H1 (cell line): ENCODE measurements around the gene EPHA4. TPM values are rescaled to one million over a fixed set of nuclear protein-coding genes. Genes with fewer than 3 reads are reported as not detected.
"Not testable (repeated sequence)": the region's sequence is repeated elsewhere in the genome, so short reads cannot be mapped to it uniquely, and the experiment has no call there.

Experiments used
- CTCF ChIA-PET: fragments of 300-600 bp; sonication (Branson Sonifier 250); formaldehyde crosslinking; loops from one replicate; lab custom pipeline; 2021; ENCODE audit not compliant: partially characterized antibody; lab: Charles Lee
- POLR2A ChIA-PET: fragments of 300-600 bp; sonication (Branson Sonifier 250); formaldehyde crosslinking; loops from one replicate; lab custom pipeline; 2021; ENCODE audit warnings: inconsistent platforms; ENCODE audit not compliant: partially characterized antibody; lab: Charles Lee
- DNase-seq, 2 experiments: peaks; one replicate each; pipeline versions ENCODE4 v3.0.0 to v3.0.0-alpha.2; 2010 to 2022; ENCODE audit warnings: low spot score in 2 of 2, low read depth in 1 of 2, mixed read lengths in 1 of 2
- FAIRE-seq: peaks from 2 replicates; lab custom pipeline; 2011; peaks lifted over from hg19 to GRCh38; lab: Jason Lieb, UNC
- H2AFZ ChIP-seq: 2 replicates; pipeline ENCODE4 v1.8.1; 2012; ENCODE audit warnings: low read length, inconsistent platforms
- H2AK5ac ChIP-seq: 2 replicates; pipeline ENCODE4 v1.6.1; 2013; ENCODE audit warnings: low read depth, low read length
- H2BK120ac ChIP-seq: replicated peaks from 2 replicates; pipeline ENCODE3; 2013; ENCODE audit warnings: low read depth, low read length, inconsistent platforms
- H2BK12ac ChIP-seq: 2 replicates; pipeline ENCODE4 v1.6.1; 2013; ENCODE audit warnings: low read depth, low read length
- H2BK15ac ChIP-seq: 2 replicates; pipeline ENCODE4 v1.6.1; 2013; ENCODE audit warnings: low read length
- H2BK20ac ChIP-seq: 2 replicates; pipeline ENCODE4 v1.6.1; 2013; ENCODE audit warnings: low read length
- H2BK5ac ChIP-seq: 2 replicates; pipeline ENCODE4 v1.6.1; 2013; ENCODE audit warnings: low read depth, low read length
- H3K14ac ChIP-seq: 2 replicates; pipeline ENCODE4 v1.6.1; 2013; ENCODE audit warnings: inconsistent platforms; ENCODE audit not compliant: insufficient read length
- H3K18ac ChIP-seq: 2 replicates; pipeline ENCODE4 v1.6.1; 2013; ENCODE audit warnings: low read length; ENCODE audit errors: extremely low read depth
- H3K23ac ChIP-seq: 2 replicates; pipeline ENCODE4 v1.6.1; 2013; ENCODE audit warnings: inconsistent platforms; ENCODE audit not compliant: insufficient read length
- H3K23me2 ChIP-seq: 2 replicates; pipeline ENCODE4 v1.6.1; 2013; ENCODE audit warnings: low read depth, low read length
- H3K27ac ChIP-seq: 2 replicates; pipeline ENCODE4 v1.6.1; 2011; ENCODE audit warnings: low read depth, low read length, inconsistent platforms
- H3K27me3 ChIP-seq, 4 experiments: replicated peaks in 1 of 4; 1 replicate in 1 of 4; 2 replicates in 3 of 4; pipeline versions ENCODE4 v1.6.1 to v1.8.1; 2011 to 2013; ENCODE audit warnings: low read length in 3 of 4, mild to moderate bottlenecking in 3 of 4, inconsistent platforms in 2 of 4, mixed read lengths in 2 of 4, moderate library complexity in 1 of 4; ENCODE audit not compliant: control insufficient read depth in 3 of 4, insufficient read depth in 3 of 4; ENCODE audit errors: extremely low read depth in 1 of 4
- H3K36me3 ChIP-seq, 4 experiments: 2 replicates each; pipeline versions ENCODE4 v1.6.1 to v1.8.1; 2011 to 2013; ENCODE audit warnings: mild to moderate bottlenecking in 4 of 4, low read length in 3 of 4, moderate library complexity in 2 of 4, control low read depth in 1 of 4, inconsistent platforms in 1 of 4; ENCODE audit not compliant: insufficient read depth in 4 of 4, control insufficient read depth in 2 of 4
- H3K4ac ChIP-seq: replicated peaks from 2 replicates; pipeline ENCODE3; 2013; ENCODE audit warnings: low read length, low read depth, mixed read lengths, inconsistent platforms; ENCODE audit not compliant: insufficient read length
- H3K4me1 ChIP-seq, 4 experiments: replicated peaks in 1 of 4; 1 replicate in 1 of 4; 2 replicates in 3 of 4; pipeline versions ENCODE4 v1.6.1 to v1.8.1; 2011 to 2013; ENCODE audit warnings: low read length in 3 of 4, inconsistent platforms in 2 of 4, mixed read lengths in 1 of 4; ENCODE audit not compliant: insufficient read depth in 4 of 4, control insufficient read depth in 3 of 4
- H3K4me2 ChIP-seq, 2 experiments: 2 replicates each; pipeline versions ENCODE4 v1.6.1 to v1.8.1; 2011 to 2013; ENCODE audit warnings: low read depth in 2 of 2, low read length in 2 of 2, control low read depth in 1 of 2, inconsistent platforms in 1 of 2, mild to moderate bottlenecking in 1 of 2; ENCODE audit not compliant: insufficient read depth in 1 of 2
- H3K4me3 ChIP-seq, 4 experiments: fragments of 200-600, 300-600 bp in 1 of 4; sonication (generic), shearing (Covaris generic), sonication (Bioruptor Twin) in 1 of 4; 2 replicates each; pipeline versions ENCODE4 v1.5.1 to v1.8.1; 2011 to 2016; ENCODE audit warnings: low read length in 4 of 4, low read depth in 3 of 4, control low read depth in 2 of 4, inconsistent platforms in 2 of 4, mild to moderate bottlenecking in 2 of 4, mixed read lengths in 1 of 4, moderate library complexity in 1 of 4; ENCODE audit not compliant: insufficient read depth in 2 of 4; ENCODE audit errors: extremely low read depth in 1 of 4
- H3K56ac ChIP-seq: replicated peaks from 2 replicates; pipeline ENCODE3; 2013; ENCODE audit warnings: low read depth, mild to moderate bottlenecking, mixed read lengths, low read length, inconsistent platforms; ENCODE audit not compliant: insufficient read length
- H3K79me1 ChIP-seq: 2 replicates; pipeline ENCODE4 v1.6.1; 2013; ENCODE audit warnings: low read depth, low read length, control low read depth
- H3K79me2 ChIP-seq, 2 experiments: 2 replicates each; pipeline versions ENCODE4 v1.6.1 to v1.8.1; 2012 to 2013; ENCODE audit warnings: low read length in 2 of 2, mild to moderate bottlenecking in 2 of 2, inconsistent platforms in 1 of 2; ENCODE audit not compliant: insufficient read depth in 2 of 2, control insufficient read depth in 1 of 2
- H3K9ac ChIP-seq, 4 experiments: replicated peaks in 1 of 4; 1 replicate in 1 of 4; 2 replicates in 3 of 4; pipeline versions ENCODE4 v1.6.1 to v1.8.1; 2011 to 2013; ENCODE audit warnings: low read depth in 3 of 4, low read length in 3 of 4, control low read depth in 2 of 4, mild to moderate bottlenecking in 2 of 4, moderate library complexity in 2 of 4, inconsistent platforms in 1 of 4; ENCODE audit errors: extremely low read depth in 1 of 4
- H3K9me3 ChIP-seq, 2 experiments: 2 replicates each; pipeline versions ENCODE4 v1.6.1 to v1.8.1; 2012 to 2013; ENCODE audit warnings: mild to moderate bottlenecking in 2 of 2, moderate library complexity in 2 of 2, control low read depth in 1 of 2, inconsistent platforms in 1 of 2, low read depth in 1 of 2, low read length in 1 of 2, mixed read lengths in 1 of 2; ENCODE audit not compliant: insufficient read depth in 2 of 2
- H4K20me1 ChIP-seq, 2 experiments: replicated peaks in 1 of 2; 2 replicates each; pipeline versions ENCODE3 to v1.8.1; 2011 to 2013; ENCODE audit warnings: inconsistent platforms in 2 of 2, low read length in 2 of 2, mild to moderate bottlenecking in 1 of 2; ENCODE audit not compliant: insufficient read depth in 2 of 2, control insufficient read depth in 1 of 2
- H4K5ac ChIP-seq: 2 replicates; pipeline ENCODE4 v1.6.1; 2013; ENCODE audit warnings: low read length, low read depth, mixed read lengths, inconsistent platforms; ENCODE audit not compliant: insufficient read length
- H4K8ac ChIP-seq: 2 replicates; pipeline ENCODE4 v1.8.0; 2013; ENCODE audit warnings: mild to moderate bottlenecking, moderate library complexity, low read length, inconsistent platforms; ENCODE audit not compliant: insufficient read depth; ENCODE audit errors: extremely low read depth
- H4K91ac ChIP-seq: replicated peaks from 2 replicates; pipeline ENCODE3; 2013; ENCODE audit warnings: low read length, mixed read lengths, inconsistent platforms; ENCODE audit not compliant: insufficient read length
- whole genome bisulfite sequencing, 2 experiments: shearing (Covaris generic) in 1 of 2; methylation state at CpG; one replicate each; pipeline versions ENCODE4 v1.1.6 to v1.1.7; 2013 to 2015; ENCODE audit warnings: low lambda C conversion rate in 2 of 2, mixed read lengths in 2 of 2, inconsistent platforms in 1 of 2, low coverage in 1 of 2, missing lambda C conversion rate in 1 of 2; ENCODE audit not compliant: insufficient replicate concordance in 2 of 2, insufficient coverage in 1 of 2, insufficient read length in 1 of 2; ENCODE audit errors: extremely low coverage in 1 of 2, missing lambda C conversion rate in 1 of 2; 5-methylcytosine and 5-hydroxymethylcytosine counted together
- polyA plus RNA-seq, 7 experiments: library from polyadenylated mRNA; depleted of rRNA in 3 of 7; stranded (reverse) in 5 of 7; unstranded in 2 of 7; fragments of >200 nt in 5 of 7; fragments of 200-250 nt in 2 of 7; gene quantifications; 1 replicate in 5 of 7; 2 replicates in 1 of 7; 4 replicates in 1 of 7; pipeline versions ENCODE4 v1.2.1 to v1.2.3, GENCODE V29; 2011 to 2013; ENCODE audit warnings: missing spikeins in 2 of 7, mixed read lengths in 2 of 7
- total RNA-seq: library from RNA; stranded (reverse); fragmentation: NEBNext Ultra II Directional; extraction: Animal tissue kit (Norgen Biotek cat#: 25700); gene quantifications from 2 replicates; pipeline ENCODE4 v1.2.1, GENCODE V29; 2021

EPHA4 gene
- total and polyA plus RNA-seq, 2 of the 8 experiments (the other 6 are each of a cell fraction or from before 2014, with no cell fraction given) = 4.3 to 5.7 TPM

GRCh38 chr2:221511325-221511724, 60.8 kb downstream of the EPHA4 start:
- DNase-seq, H2BK15ac ChIP-seq, H3K27me3 ChIP-seq, H3K4me3 ChIP-seq, H3K23me2 ChIP-seq, H3K27ac ChIP-seq, H2BK120ac ChIP-seq, H3K9me3 ChIP-seq, H3K9ac ChIP-seq, H3K79me1 ChIP-seq, H3K23ac ChIP-seq, H2AK5ac ChIP-seq, H3K4me1 ChIP-seq, H2BK12ac ChIP-seq, H3K56ac ChIP-seq, FAIRE-seq, POLR2A ChIA-PET, H3K4ac ChIP-seq, H4K5ac ChIP-seq, H3K14ac ChIP-seq, H2BK5ac ChIP-seq, H3K36me3 ChIP-seq, H3K4me2 ChIP-seq, H2AFZ ChIP-seq, H3K18ac ChIP-seq, H3K79me2 ChIP-seq, H4K20me1 ChIP-seq, H4K91ac ChIP-seq, H4K8ac ChIP-seq, H2BK20ac ChIP-seq: not testable (repeated sequence)
- CTCF ChIA-PET = interaction anchor here (1.6 kb wide), 1 partner anchor 27 kb away, joined by 8 read pairs; no protein-coding TSS in a partner anchor
- 95% methylated on average over 5 of the region's 5 CpGs; no CpG with 5 or more reads in 1 of the 2 experiments for WGBS, 2 experiments
